Right lobe of liver (tissue), 6 donors: ENCODE data around the gene TNRC6C. TPM values are rescaled to one million over a fixed set of nuclear protein-coding genes. Genes with fewer than 3 reads are reported as not detected.

Source experiments
- ATAC-seq, 4 donors: fragments of 200-7000 bp; cut with Tn5 transposase; one replicate each; pipeline ENCODE4 v1.9.1; 2020; ENCODE audit warnings: mild to moderate bottlenecking in 4 of 4, moderate library complexity in 4 of 4
- DNase-seq, 3 donors: peaks; one replicate each; pipeline ENCODE4 v3.0.0-alpha.2; 2020
- H3K27ac ChIP-seq, 3 donors: fragments of 200-600 bp; one replicate each; pipeline ENCODE4 v1.8.0; 2022
- H3K27me3 ChIP-seq, 2 donors: fragments of 200-600 bp; one replicate each; pipeline ENCODE4 v1.8.0; 2022
- H3K36me3 ChIP-seq, 4 donors: fragments of 200-600 bp; sonication (generic) in 1 of 4; one replicate each; pipeline versions ENCODE4 v1.5.1 to v1.8.0; 2017 to 2022; ENCODE audit warnings: control low read depth in 1 of 4
- H3K4me1 ChIP-seq, 4 donors: fragments of 200-600 bp; sonication (generic) in 1 of 4; one replicate each; pipeline versions ENCODE4 v1.5.1 to v1.8.0; 2017 to 2022; ENCODE audit warnings: control low read depth in 1 of 4
- H3K4me3 ChIP-seq, 3 donors: fragments of 200-600 bp; one replicate each; pipeline ENCODE4 v1.8.0; 2022
- H3K9me3 ChIP-seq, 4 donors: fragments of 200-600 bp; sonication (generic) in 1 of 4; one replicate each; pipeline versions ENCODE4 v1.5.1 to v1.8.0; 2017 to 2022; ENCODE audit warnings: control low read depth in 1 of 4
- CTCF ChIP-seq, 4 donors: fragments of 200-600 bp in 3 of 4; fragments of 450-650 bp in 1 of 4; IDR thresholded peaks; one replicate each; pipeline versions ENCODE4 v1.5.1 to v1.8.0; 2016 to 2022; ENCODE audit warnings: antibody characterized with exemption in 4 of 4, mild to moderate bottlenecking in 2 of 4
- POLR2A ChIP-seq: fragments of 450-650 bp; IDR thresholded peaks from one replicate; pipeline ENCODE4 v1.6.1; 2017; ENCODE audit warnings: antibody characterized with exemption, mild to moderate bottlenecking
- WGBS: methylation state at CpG from one replicate; pipeline ENCODE4 v1.1.6; 2018; ENCODE audit warnings: low coverage, low lambda C conversion rate; ENCODE audit not compliant: insufficient coverage; ENCODE audit errors: missing lambda C conversion rate; 5-methylcytosine and 5-hydroxymethylcytosine counted together
- intact Hi-C, 2 donors: fragments of 100-400 bp; cut with DNase I; formaldehyde crosslinking; loops; one replicate each; pipeline versions ENCODE4 v1.11.2 to v1.14.1; 2022
- total RNA-seq, 6 experiments: library from RNA; depleted of rRNA in 2 of 6; stranded (reverse); fragments of >200 nt in 2 of 6; fragmentation: NEBNext Ultra II Directional in 3 of 6; extraction: Animal tissue kit (Norgen Biotek cat#: 25700) in 3 of 6; gene quantifications; one replicate each; pipeline versions ENCODE4 v1.1.0 to v1.2.4, GENCODE V29; 2016 to 2023
- donor health status: DM: no; HTN: yes; CAD: no.
- donor health status: DM: no; HTN: no; CAD: no.
- donor health status: DM: no; HTN: no; CAD: no.
- donor health status: DM: no; HTN: yes; CAD: no.
- donor health status: DM: no; HTN: yes; CAD: no.

TNRC6C gene
- total RNA-seq, 6 experiments from 2014 or later, result 1.9 to 10.6 (median 7.7) TPM

- peaks cover 0 to 16% (median 0%) of the 10 kb centered on the region in 4 donors for H3K4me1 ChIP-seq
- H3K36me3 ChIP-seq, result no peaks in the 10 kb centered on the region
- WGBS, result 89% methylated on average over 5 of the region's 5 CpGs
- H3K4me3 ChIP-seq, result no peak overlapping the region
- no peak for TF ChIP-seq CTCF (IDR thresholded peaks at IDR 0.05)
- TF ChIP-seq POLR2A, result no peak
- no peak overlapping the region for H3K27ac ChIP-seq
- no peak for ATAC-seq
- no peaks in the 10 kb centered on the region for H3K9me3 ChIP-seq
- intact Hi-C loops, result no loop called here
- H3K27me3 ChIP-seq, result no peaks in the 10 kb centered on the region
- no peak for DNase-seq
These were observed 164.9 kb downstream of the TNRC6C start for GRCh38 chr17:78123258-78123929.

GRCh38 chr17:78124081-78124835 is 165.8 kb downstream of the TNRC6C start:
- intact Hi-C loops, result no loop called here
- DNase-seq (peak in 2 of 3 donors; percentile 46 to 58), ATAC-seq (peak in 1 of 4 donors; percentile 6)
- Histone ChIP-seq H3K4me3 (no peak overlapping the region), H3K27ac (no peak overlapping the region), H3K4me1 (peaks cover 0 to 22% (median 2%) of the 10 kb centered on the region in 4 donors), H3K9me3 (no peaks in the 10 kb centered on the region), H3K27me3 (no peaks in the 10 kb centered on the region), H3K36me3 (no peaks in the 10 kb centered on the region)
- 62% methylated on average over 3 of the region's 30 CpGs for WGBS
- TF ChIP-seq POLR2A (no peak), CTCF (IDR thresholded peaks at IDR 0.05) (no peak)

- no CpG with 5 or more reads among the region's 12 CpGs for WGBS
- TF ChIP-seq CTCF (IDR thresholded peaks at IDR 0.05) (no peak), POLR2A (no peak)
- Histone ChIP-seq H3K4me3 (no peak overlapping the region), H3K4me1 (peaks cover 0 to 25% (median 2%) of the 10 kb centered on the region in 4 donors), H3K27ac (no peak overlapping the region), H3K36me3 (no peaks in the 10 kb centered on the region), H3K27me3 (no peaks in the 10 kb centered on the region), H3K9me3 (no peaks in the 10 kb centered on the region)
- no peak for ATAC-seq
- intact Hi-C loops, result no loop called here
- no peak for DNase-seq
These were observed 166.3 kb downstream of the TNRC6C start for GRCh38 chr17:78124836-78125137.

- no peak for ATAC-seq
- Histone ChIP-seq H3K4me3 (no peak overlapping the region), H3K27me3 (no peaks in the 10 kb centered on the region), H3K9me3 (no peaks in the 10 kb centered on the region), H3K36me3 (no peaks in the 10 kb centered on the region), H3K4me1 (peaks cover 0 to 25% (median 2%) of the 10 kb centered on the region in 4 donors), H3K27ac (peak overlapping the region in 1 of 3 donors; percentile 80)
- intact Hi-C loops, result no loop called here
- no peak for TF ChIP-seq CTCF (IDR thresholded peaks at IDR 0.05)
- TF ChIP-seq POLR2A, result no peak
- WGBS, result 92% methylated on average over 12 of the region's 39 CpGs
- DNase-seq, result peak in 2 of 3 donors; percentile 24 to 60
These were observed 166.8 kb downstream of the TNRC6C start for GRCh38 chr17:78125138-78125913.
